ENCODE data around the gene NOL8.

GRCh38 chr9:92276331-92277032 is 48.7 kb downstream of the NOL8 start:
- no peak for TF ChIP-seq CTCF (IDR thresholded peaks at IDR 0.05)
- no peak for TF ChIP-seq POLR2AphosphoS5 (IDR thresholded peaks at IDR 0.05; ENCODE audit: low read depth, low read length)

Measured in Panc1 (cell line).